Neural progenitor cell (in vitro differentiated cells): ENCODE results near the gene STEAP1.

Source experiments
- EZH2 ChIP-seq: fragments of 200-600 bp; sonication (generic); IDR thresholded peaks from 2 replicates; pipeline ENCODE4 v1.6.1; 2017; ENCODE audit warnings: antibody characterized with exemption, mild to moderate bottlenecking, moderate library complexity
- TF ChIP-seq, protein P1 (sequence below): fragments of 200-600 bp; sonication (generic); IDR thresholded peaks from 2 replicates; pipeline ENCODE4 v1.5.1; 2017; ENCODE audit warnings: antibody characterized with exemption, mild to moderate bottlenecking

GRCh38 chr7:90178679-90179278, 24.5 kb downstream of the STEAP1 start:
- TF ChIP-seq, protein P1, sequence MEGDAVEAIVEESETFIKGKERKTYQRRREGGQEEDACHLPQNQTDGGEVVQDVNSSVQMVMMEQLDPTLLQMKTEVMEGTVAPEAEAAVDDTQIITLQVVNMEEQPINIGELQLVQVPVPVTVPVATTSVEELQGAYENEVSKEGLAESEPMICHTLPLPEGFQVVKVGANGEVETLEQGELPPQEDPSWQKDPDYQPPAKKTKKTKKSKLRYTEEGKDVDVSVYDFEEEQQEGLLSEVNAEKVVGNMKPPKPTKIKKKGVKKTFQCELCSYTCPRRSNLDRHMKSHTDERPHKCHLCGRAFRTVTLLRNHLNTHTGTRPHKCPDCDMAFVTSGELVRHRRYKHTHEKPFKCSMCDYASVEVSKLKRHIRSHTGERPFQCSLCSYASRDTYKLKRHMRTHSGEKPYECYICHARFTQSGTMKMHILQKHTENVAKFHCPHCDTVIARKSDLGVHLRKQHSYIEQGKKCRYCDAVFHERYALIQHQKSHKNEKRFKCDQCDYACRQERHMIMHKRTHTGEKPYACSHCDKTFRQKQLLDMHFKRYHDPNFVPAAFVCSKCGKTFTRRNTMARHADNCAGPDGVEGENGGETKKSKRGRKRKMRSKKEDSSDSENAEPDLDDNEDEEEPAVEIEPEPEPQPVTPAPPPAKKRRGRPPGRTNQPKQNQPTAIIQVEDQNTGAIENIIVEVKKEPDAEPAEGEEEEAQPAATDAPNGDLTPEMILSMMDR = no peak
- TF ChIP-seq EZH2 = no peak
